ENCODE measurements around the gene HIGD1C. TPM values are rescaled to one million over a fixed set of nuclear protein-coding genes. Genes with fewer than 3 reads are reported as not detected.

Gene HIGD1C
- total and polyA plus RNA-seq, 2 experiments from 2014 or later: not detected

DNA sequence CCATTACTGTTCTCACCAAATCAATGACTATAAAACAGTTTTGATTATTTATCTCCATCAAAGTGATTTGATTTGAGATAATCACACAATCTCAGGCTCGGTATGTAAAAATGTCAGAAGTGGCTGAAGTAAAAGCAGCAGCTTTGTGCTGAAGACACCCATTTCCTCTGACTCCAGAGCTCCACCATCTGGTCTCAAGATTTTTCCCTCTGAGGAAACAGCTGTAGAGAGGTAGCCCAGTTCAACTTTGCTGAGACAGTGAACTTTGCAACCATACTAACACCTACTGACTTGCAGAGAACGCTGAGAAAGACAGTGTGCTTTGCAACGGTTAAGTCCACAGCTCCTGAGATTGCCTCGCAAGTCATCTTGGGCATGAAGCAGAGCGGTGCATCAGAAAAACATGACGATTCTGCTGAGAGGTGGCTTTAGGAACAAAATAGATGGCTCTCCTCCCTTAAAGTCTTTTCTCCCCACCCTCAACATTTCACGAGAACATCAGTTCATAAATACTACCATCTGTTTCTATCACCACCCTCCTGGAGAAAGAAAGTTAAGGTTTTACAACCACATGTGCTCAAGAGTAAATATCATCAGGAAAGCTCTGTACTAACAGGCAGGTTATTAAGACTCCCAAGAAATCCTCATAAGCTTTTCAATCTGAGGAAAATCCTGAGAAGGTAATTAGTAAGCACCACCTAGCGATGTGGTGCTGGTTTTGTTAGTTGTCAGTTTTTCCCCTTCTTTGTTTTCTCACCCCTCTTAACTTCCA, 34.8 kb downstream of the HIGD1C start:
- peaks cover 43% of the 10 kb centered on the region for H3F3A ChIP-seq (ENCODE audit: insufficient read depth)
- H2AFZ ChIP-seq: no peak overlapping the region
- no peak overlapping the region for H3K9ac ChIP-seq
- peaks cover 33% of the 10 kb centered on the region for H3K4me1 ChIP-seq (ENCODE audit: insufficient read depth)
- 15 to 17% methylated on average over 8 of the region's 8 CpGs for WGBS, 2 experiments (ENCODE audit: low coverage in 1 of 2, low lambda C conversion rate in 2 of 2, missing lambda C conversion rate in 2 of 2)
- no peaks in the 10 kb centered on the region for H3K9me3 ChIP-seq (ENCODE audit: low read depth)
- no peaks in the 10 kb centered on the region for H3K9me2 ChIP-seq (ENCODE audit: insufficient read depth)
- H3K27me3 ChIP-seq (replicated peaks; ENCODE audit: insufficient read depth): no peaks in the 10 kb centered on the region
- H4K20me1 ChIP-seq (ENCODE audit: insufficient read depth): no peaks in the 10 kb centered on the region
- H3K79me2 ChIP-seq (ENCODE audit: insufficient read depth): no peaks in the 10 kb centered on the region
- peak overlapping the region; percentile 23; the same call in 1 of the 2 replicates for H3K27ac ChIP-seq
- no peak overlapping the region for H3K4me3 ChIP-seq
- in situ Hi-C loops (cut with MboI): no loop called here
- TF ChIP-seq EZH2phosphoT487 (IDR thresholded peaks at IDR 0.05; ENCODE audit: insufficient read depth, low read depth) (no peak), EZH2 (IDR thresholded peaks at IDR 0.05; ENCODE audit: insufficient read depth, poor library complexity, severe bottlenecking) (no peak)
- H3K4me2 ChIP-seq (ENCODE audit: unreplicated experiment): no peak overlapping the region
- peaks cover 9% of the 10 kb centered on the region; the same call in 1 of the 2 replicates for H3K36me3 ChIP-seq (ENCODE audit: low read depth)
- DNase-seq: peak; percentile 75

DNA sequence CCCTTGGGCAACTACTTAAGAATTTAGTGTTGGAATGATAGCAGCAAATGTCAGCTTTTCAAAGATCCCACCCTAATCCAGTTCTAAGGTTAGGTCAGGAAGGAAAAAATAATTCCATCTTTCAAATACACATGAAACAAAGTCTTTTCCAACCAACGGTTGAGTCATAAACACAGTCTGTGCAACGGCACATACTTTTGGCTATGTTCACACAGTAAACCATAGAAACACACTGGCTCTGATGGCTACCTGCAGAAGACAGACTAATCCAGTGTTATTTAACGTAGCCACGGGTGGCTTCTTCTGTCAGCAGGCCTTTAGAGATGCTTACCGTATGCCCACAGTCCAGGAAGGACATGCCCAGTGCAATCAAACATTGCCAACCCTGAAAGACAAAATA, 35.7 kb downstream of the HIGD1C start:
- Histone ChIP-seq H3K27ac (peak overlapping the region; percentile 23; the same call in 1 of the 2 replicates), H3K36me3 (ENCODE audit: low read depth) (peaks cover 10% of the 10 kb centered on the region; the same call in 1 of the 2 replicates), H3K4me3 (no peak overlapping the region), H3K27me3 (replicated peaks; ENCODE audit: insufficient read depth) (no peaks in the 10 kb centered on the region), H3K9ac (no peak overlapping the region), H3K4me2 (ENCODE audit: unreplicated experiment) (no peak overlapping the region), H3K4me1 (ENCODE audit: insufficient read depth) (peaks cover 33% of the 10 kb centered on the region), H3K9me3 (ENCODE audit: low read depth) (no peaks in the 10 kb centered on the region), H3K79me2 (ENCODE audit: insufficient read depth) (no peaks in the 10 kb centered on the region), H4K20me1 (ENCODE audit: insufficient read depth) (no peaks in the 10 kb centered on the region), H3F3A (ENCODE audit: insufficient read depth) (peaks cover 43% of the 10 kb centered on the region), H2AFZ (no peak overlapping the region), H3K9me2 (ENCODE audit: insufficient read depth) (no peaks in the 10 kb centered on the region)
- TF ChIP-seq EZH2phosphoT487 (IDR thresholded peaks at IDR 0.05; ENCODE audit: insufficient read depth, low read depth): no peak
- TF ChIP-seq EZH2 (IDR thresholded peaks at IDR 0.05; ENCODE audit: insufficient read depth, poor library complexity, severe bottlenecking): no peak
- WGBS, 2 experiments (ENCODE audit: low coverage in 1 of 2, low lambda C conversion rate in 2 of 2, missing lambda C conversion rate in 2 of 2): 14 to 19% methylated on average over 5 of the region's 5 CpGs
- DNase-seq: peak; percentile 75
- in situ Hi-C loops (cut with MboI): no loop called here

DNA sequence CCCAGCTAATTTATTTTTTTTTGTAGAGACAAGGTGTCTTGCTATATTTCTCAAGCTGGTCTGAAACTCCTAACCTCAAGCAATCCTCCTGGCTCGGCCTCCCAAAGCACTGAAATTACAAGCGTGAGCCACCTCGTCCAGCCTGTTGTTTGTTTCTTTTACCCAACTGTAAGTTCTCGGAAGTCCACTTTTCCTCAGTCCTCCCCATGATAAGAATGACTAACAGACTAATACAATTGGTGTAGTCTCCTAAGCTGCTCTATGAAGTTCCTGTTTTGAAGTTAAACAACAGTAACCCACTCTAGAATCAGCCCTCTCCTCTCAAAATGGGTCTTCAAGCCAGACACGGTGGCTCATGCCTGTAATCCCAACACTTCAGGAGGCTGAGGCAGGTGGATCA, 36.5 kb downstream of the HIGD1C start:
- in situ Hi-C loops (cut with MboI): no loop called here
- H2AFZ ChIP-seq: no peak overlapping the region
- H3K36me3 ChIP-seq (ENCODE audit: low read depth): peaks cover 10% of the 10 kb centered on the region; the same call in 1 of the 2 replicates
- no peak overlapping the region for H3K9ac ChIP-seq
- no peak overlapping the region for H3K4me2 ChIP-seq (ENCODE audit: unreplicated experiment)
- peaks cover 33% of the 10 kb centered on the region for H3K4me1 ChIP-seq (ENCODE audit: insufficient read depth)
- H3F3A ChIP-seq (ENCODE audit: insufficient read depth): peaks cover 42% of the 10 kb centered on the region
- H3K79me2 ChIP-seq (ENCODE audit: insufficient read depth): no peaks in the 10 kb centered on the region
- H4K20me1 ChIP-seq (ENCODE audit: insufficient read depth): no peaks in the 10 kb centered on the region
- H3K4me3 ChIP-seq: no peak overlapping the region
- DNase-seq: no peak
- no peaks in the 10 kb centered on the region for H3K9me3 ChIP-seq (ENCODE audit: low read depth)
- no peak overlapping the region for H3K27ac ChIP-seq
- TF ChIP-seq EZH2phosphoT487 (IDR thresholded peaks at IDR 0.05; ENCODE audit: insufficient read depth, low read depth) (no peak), EZH2 (IDR thresholded peaks at IDR 0.05; ENCODE audit: insufficient read depth, poor library complexity, severe bottlenecking) (no peak)
- 96 to 97% methylated on average over 5 of the region's 5 CpGs for WGBS, 2 experiments (ENCODE audit: low coverage in 1 of 2, low lambda C conversion rate in 2 of 2, missing lambda C conversion rate in 2 of 2)
- no peaks in the 10 kb centered on the region for H3K27me3 ChIP-seq (replicated peaks; ENCODE audit: insufficient read depth)
- H3K9me2 ChIP-seq (ENCODE audit: insufficient read depth): no peaks in the 10 kb centered on the region

DNA sequence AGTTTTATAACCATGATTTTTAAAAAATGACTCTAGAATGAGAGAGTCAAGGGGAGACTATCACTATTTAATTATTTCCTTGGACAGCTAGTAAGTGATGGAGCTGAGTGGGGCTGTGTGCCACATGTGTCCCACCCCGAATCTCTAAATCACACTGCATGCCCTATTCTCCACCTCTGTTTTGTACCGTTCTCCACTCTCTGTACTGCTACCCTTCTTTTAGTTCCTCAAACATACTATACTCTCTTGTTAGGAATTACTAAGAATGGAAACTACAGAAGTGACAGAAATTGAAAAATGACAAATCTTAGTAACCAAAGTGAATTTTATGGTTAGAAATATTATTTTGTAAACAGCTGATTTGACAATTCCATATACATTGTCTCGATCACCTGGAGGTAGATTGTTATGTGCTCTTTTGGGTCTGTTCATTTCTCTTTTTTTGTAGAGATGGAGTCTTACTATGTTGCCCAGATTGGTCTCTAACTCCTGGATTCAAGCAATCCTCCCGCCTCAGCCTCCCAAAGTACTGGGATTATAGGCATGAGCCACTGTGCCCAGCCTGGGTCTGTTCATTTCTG, 37.9 kb downstream of the HIGD1C start:
- Histone ChIP-seq H3K27ac (no peak overlapping the region), H3K36me3 (ENCODE audit: low read depth) (peaks cover 10% of the 10 kb centered on the region; the same call in 1 of the 2 replicates), H4K20me1 (ENCODE audit: insufficient read depth) (no peaks in the 10 kb centered on the region), H3K4me2 (ENCODE audit: unreplicated experiment) (no peak overlapping the region), H3K27me3 (replicated peaks; ENCODE audit: insufficient read depth) (no peaks in the 10 kb centered on the region), H3K4me3 (no peak overlapping the region), H3K4me1 (ENCODE audit: insufficient read depth) (peaks cover 20% of the 10 kb centered on the region), H3K9ac (no peak overlapping the region), H3K9me2 (ENCODE audit: insufficient read depth) (no peaks in the 10 kb centered on the region), H3F3A (ENCODE audit: insufficient read depth) (peaks cover 28% of the 10 kb centered on the region), H3K79me2 (ENCODE audit: insufficient read depth) (no peaks in the 10 kb centered on the region), H3K9me3 (ENCODE audit: low read depth) (no peaks in the 10 kb centered on the region), H2AFZ (no peak overlapping the region)
- 72 to 82% methylated on average over 4 of the region's 4 CpGs for WGBS, 2 experiments (ENCODE audit: low coverage in 1 of 2, low lambda C conversion rate in 2 of 2, missing lambda C conversion rate in 2 of 2)
- TF ChIP-seq EZH2 (IDR thresholded peaks at IDR 0.05; ENCODE audit: insufficient read depth, poor library complexity, severe bottlenecking): no peak
- TF ChIP-seq EZH2phosphoT487 (IDR thresholded peaks at IDR 0.05; ENCODE audit: insufficient read depth, low read depth): no peak
- in situ Hi-C loops (cut with MboI): no loop called here
- DNase-seq: no peak

All from GM23248 (cell line).